Neuronal stem cell (in vitro differentiated cells): ENCODE data around the gene MYL9.

Experiments
- DNase-seq: peaks from one replicate; pipeline ENCODE4 v3.0.0-alpha.2; 2013; ENCODE audit warnings: low spot score
- H2AFZ ChIP-seq: one replicate; pipeline ENCODE4 v1.6.1; 2013; ENCODE audit warnings: mild to moderate bottlenecking, low read length, inconsistent platforms
- H2AK5ac ChIP-seq: 2 replicates; pipeline ENCODE4 v1.6.1; 2013; ENCODE audit warnings: low read depth, mild to moderate bottlenecking, inconsistent platforms, low read length, moderate library complexity, mixed read lengths
- H2BK120ac ChIP-seq: 2 replicates; pipeline ENCODE4 v1.6.1; 2013; ENCODE audit warnings: low read depth, mild to moderate bottlenecking, inconsistent platforms, low read length, moderate library complexity, mixed read lengths
- H2BK12ac ChIP-seq: one replicate; pipeline ENCODE4 v1.6.1; 2013; ENCODE audit warnings: low read length, inconsistent platforms
- H2BK15ac ChIP-seq: 2 replicates; pipeline ENCODE4 v1.6.1; 2013; ENCODE audit warnings: mild to moderate bottlenecking, low read length, inconsistent platforms, mixed read lengths
- H2BK5ac ChIP-seq: one replicate; pipeline ENCODE4 v1.6.1; 2013; ENCODE audit warnings: inconsistent platforms, mild to moderate bottlenecking, low read length, moderate library complexity
- H3K14ac ChIP-seq: one replicate; pipeline ENCODE4 v1.6.1; 2013; ENCODE audit warnings: low read length, inconsistent platforms
- H3K18ac ChIP-seq: 2 replicates; pipeline ENCODE4 v1.6.1; 2013; ENCODE audit warnings: low read length, inconsistent platforms
- H3K23ac ChIP-seq: 2 replicates; pipeline ENCODE4 v1.6.1; 2013; ENCODE audit warnings: low read depth, mild to moderate bottlenecking, mixed read lengths, low read length, inconsistent platforms; ENCODE audit not compliant: poor library complexity
- H3K27ac ChIP-seq: replicated peaks from 3 replicates; pipeline ENCODE4 v1.5.1; 2013; ENCODE audit warnings: low read length, inconsistent platforms
- H3K27me3 ChIP-seq, 3 experiments: 2 replicates each; pipeline ENCODE4 v1.6.1; 2013; ENCODE audit warnings: low read length in 3 of 3, mild to moderate bottlenecking in 2 of 3, inconsistent platforms in 1 of 3, low read depth in 1 of 3, mixed read lengths in 1 of 3, moderate library complexity in 1 of 3; ENCODE audit not compliant: control insufficient read depth in 3 of 3, insufficient read depth in 3 of 3
- H3K36me3 ChIP-seq, 2 donors: replicated peaks in 1 of 2; 2 replicates each; pipeline ENCODE4 v1.6.1; 2013; ENCODE audit warnings: low read length in 2 of 2; ENCODE audit not compliant: control insufficient read depth in 2 of 2, insufficient read depth in 2 of 2
- H3K4ac ChIP-seq: 2 replicates; pipeline ENCODE4 v1.6.1; 2013; ENCODE audit warnings: inconsistent platforms, mild to moderate bottlenecking, low read length, moderate library complexity
- H3K4me1 ChIP-seq, 2 donors: 1 replicate in 1 of 2; 2 replicates in 1 of 2; pipeline ENCODE4 v1.6.1; 2013; ENCODE audit warnings: low read length in 2 of 2, low read depth in 1 of 2; ENCODE audit not compliant: control insufficient read depth in 2 of 2, insufficient read depth in 1 of 2
- H3K4me2 ChIP-seq: one replicate; pipeline ENCODE4 v1.6.1; 2013; ENCODE audit warnings: mild to moderate bottlenecking, low read length, inconsistent platforms; ENCODE audit not compliant: insufficient read depth, poor library complexity, severe bottlenecking
- H3K4me3 ChIP-seq, 2 donors: 2 replicates each; pipeline ENCODE4 v1.5.1; 2013; ENCODE audit warnings: low read length in 2 of 2, mild to moderate bottlenecking in 2 of 2, inconsistent platforms in 1 of 2, moderate library complexity in 1 of 2
- H3K79me1 ChIP-seq: one replicate; pipeline ENCODE4 v1.6.1; 2013; ENCODE audit warnings: low read depth, mild to moderate bottlenecking, inconsistent platforms, low read length, moderate library complexity
- H3K9ac ChIP-seq: one replicate; pipeline ENCODE4 v1.6.1; 2013; ENCODE audit warnings: mild to moderate bottlenecking, low read depth, low read length, inconsistent platforms; ENCODE audit not compliant: poor library complexity
- H3K9me3 ChIP-seq, 2 donors: replicated peaks in 1 of 2; 2 replicates each; pipeline versions ENCODE3 to v1.6.1; 2013; ENCODE audit warnings: low read length in 2 of 2, mild to moderate bottlenecking in 2 of 2, inconsistent platforms in 1 of 2, low read depth in 1 of 2, mixed read lengths in 1 of 2, moderate library complexity in 1 of 2; ENCODE audit not compliant: control insufficient read depth in 2 of 2, insufficient read depth in 1 of 2
- H4K8ac ChIP-seq: one replicate; pipeline ENCODE4 v1.6.1; 2013; ENCODE audit warnings: low read depth, mild to moderate bottlenecking, inconsistent platforms, low read length, moderate library complexity
- H4K91ac ChIP-seq: one replicate; pipeline ENCODE4 v1.6.1; 2013; ENCODE audit warnings: low read length, low read depth, mild to moderate bottlenecking, inconsistent platforms; ENCODE audit not compliant: poor library complexity
- WGBS, 2 donors: extraction: QIAGEN DNeasy Blood & Tissue Kit; methylation state at CpG; one replicate each; pipeline ENCODE4 v1.1.7; 2013; ENCODE audit warnings: missing lambda C conversion rate in 2 of 2, mixed read lengths in 1 of 2; ENCODE audit not compliant: insufficient read length in 2 of 2, insufficient replicate concordance in 1 of 2; ENCODE audit errors: extremely low coverage in 2 of 2; 5-methylcytosine and 5-hydroxymethylcytosine counted together

MYL9 gene

GRCh38 chr20:36532822-36533221 lies 8.5 kb upstream of the MYL9 start:
- no peak for DNase-seq
- Histone ChIP-seq H3K4me1 (no peaks in the 10 kb centered on the region), H2BK5ac (no peak overlapping the region), H3K9ac (no peak overlapping the region), H3K9me3 (no peaks in the 10 kb centered on the region), H3K27ac (no peak overlapping the region), H3K36me3 (peaks cover 8 to 24% of the 10 kb centered on the region in 2 donors), H2BK15ac (no peak overlapping the region), H3K79me1 (peaks cover 1% of the 10 kb centered on the region), H2BK12ac (no peak overlapping the region), H3K14ac (no peak overlapping the region), H3K23ac (no peak overlapping the region), H4K91ac (no peak overlapping the region), H2AFZ (no peak overlapping the region), H3K4me3 (no peak overlapping the region), H3K18ac (no peak overlapping the region), H2BK120ac (no peak overlapping the region), H4K8ac (no peak overlapping the region), H3K27me3 (no peaks in the 10 kb centered on the region), H3K4ac (no peak overlapping the region), H3K4me2 (no peak overlapping the region), H2AK5ac (no peak overlapping the region)
- no CpG with 5 or more reads among the region's 3 CpGs for WGBS, 2 donors

- H3K36me3 ChIP-seq: no peaks in the 10 kb centered on the region
- no peak overlapping the region for H2BK15ac ChIP-seq
- H3K27me3 ChIP-seq: no peaks in the 10 kb centered on the region
- no peak overlapping the region for H2AFZ ChIP-seq
- H3K79me1 ChIP-seq: peaks cover 7% of the 10 kb centered on the region
- no peaks in the 10 kb centered on the region for H3K9me3 ChIP-seq
- H2BK12ac ChIP-seq: no peak overlapping the region
- no peak overlapping the region for H3K27ac ChIP-seq
- no peak overlapping the region for H4K91ac ChIP-seq
- H3K4ac ChIP-seq: no peak overlapping the region
- H3K4me3 ChIP-seq: no peak overlapping the region
- peaks cover 4 to 19% of the 10 kb centered on the region in 2 donors for H3K4me1 ChIP-seq
- no peak overlapping the region for H3K9ac ChIP-seq
- no peak overlapping the region for H4K8ac ChIP-seq
- no peak overlapping the region for H3K14ac ChIP-seq
- no peak for DNase-seq
- H2BK120ac ChIP-seq: no peak overlapping the region
- H3K23ac ChIP-seq: no peak overlapping the region
- no peak overlapping the region for H3K4me2 ChIP-seq
- H2BK5ac ChIP-seq: no peak overlapping the region
- no CpG with 5 or more reads among the region's 11 CpGs for WGBS, 2 donors
- H2AK5ac ChIP-seq: no peak overlapping the region
- H3K18ac ChIP-seq: no peak overlapping the region
These were observed 3.1 kb upstream of the MYL9 start for GRCh38 chr20:36538026-36538722.

GRCh38 chr20:36540551-36541211 lies 638 bp upstream of the MYL9 start:
- H3K14ac ChIP-seq: peak overlapping the region; percentile 85
- H3K4me1 ChIP-seq: peaks cover 4 to 24% of the 10 kb centered on the region in 2 donors
- DNase-seq: no peak
- peak overlapping the region; percentile 61 for H2AFZ ChIP-seq
- H3K4me3 ChIP-seq: peak overlapping the region in 1 of 2 donors; percentile 72
- peak overlapping the region; percentile 57 for H2BK5ac ChIP-seq
- H3K27ac ChIP-seq: no peak overlapping the region
- no CpG with 5 or more reads among the region's 41 CpGs for WGBS, 2 donors
- peak overlapping the region; percentile 76 for H2BK120ac ChIP-seq
- H3K27me3 ChIP-seq: no peaks in the 10 kb centered on the region
- H3K4me2 ChIP-seq: peak overlapping the region; percentile 94
- peak overlapping the region; percentile 9 for H4K8ac ChIP-seq
- H3K9me3 ChIP-seq: no peaks in the 10 kb centered on the region
- peak overlapping the region; percentile 96 for H2AK5ac ChIP-seq
- peak overlapping the region; percentile 94 for H3K23ac ChIP-seq
- H3K79me1 ChIP-seq: peaks cover 7% of the 10 kb centered on the region
- H3K36me3 ChIP-seq: peaks cover 0 to 2% of the 10 kb centered on the region in 2 donors
- peak overlapping the region; percentile 99 for H2BK15ac ChIP-seq
- H3K9ac ChIP-seq: peak overlapping the region; percentile 71
- H4K91ac ChIP-seq: peak overlapping the region; percentile 80
- peak overlapping the region; percentile 77 for H3K4ac ChIP-seq
- H3K18ac ChIP-seq: peak overlapping the region; percentile 98
- H2BK12ac ChIP-seq: peak overlapping the region; percentile 65

GRCh38 chr20:36541768-36542488 lies 609 bp downstream of the MYL9 start:
- H2AK5ac ChIP-seq: peak overlapping the region; percentile 96
- peak; percentile 30 for DNase-seq
- H3K4me1 ChIP-seq: peaks cover 4 to 24% of the 10 kb centered on the region in 2 donors
- peak overlapping the region; percentile 99 for H3K18ac ChIP-seq
- peak overlapping the region in 1 of 2 donors; percentile 87 for H3K4me3 ChIP-seq
- peak overlapping the region; percentile 61 for H2AFZ ChIP-seq
- H4K8ac ChIP-seq: peak overlapping the region; percentile 75
- peak overlapping the region; percentile 83 for H3K23ac ChIP-seq
- peak overlapping the region; percentile 99 for H2BK15ac ChIP-seq
- no peaks in the 10 kb centered on the region for H3K27me3 ChIP-seq
- peaks cover 7% of the 10 kb centered on the region for H3K79me1 ChIP-seq
- H3K4me2 ChIP-seq: peak overlapping the region; percentile 94
- no peaks in the 10 kb centered on the region for H3K9me3 ChIP-seq
- H2BK5ac ChIP-seq: peak overlapping the region; percentile 56
- peak overlapping the region; percentile 88 for H2BK12ac ChIP-seq
- no peak overlapping the region for H4K91ac ChIP-seq
- H3K27ac ChIP-seq: peak overlapping the region; percentile 43
- H3K14ac ChIP-seq: peak overlapping the region; percentile 94
- peaks cover 0 to 8% of the 10 kb centered on the region in 2 donors for H3K36me3 ChIP-seq
- H3K4ac ChIP-seq: peak overlapping the region; percentile 92
- peak overlapping the region; percentile 98 for H2BK120ac ChIP-seq
- no CpG with 5 or more reads among the region's 14 CpGs for WGBS, 2 donors
- H3K9ac ChIP-seq: peak overlapping the region; percentile 91
